GM21723 (cell line): Measurements from ENCODE around the gene HYOU1.
"Not testable (repeated sequence)": the region's sequence is repeated elsewhere in the genome, so short reads cannot be mapped to it uniquely, and the experiment has no call there.

Source experiments
- ATAC-seq: cut with Tn5 transposase; IDR thresholded peaks from one replicate; pipeline ENCODE4 v1.9.1; 2021; ENCODE audit warnings: mild to moderate bottlenecking, moderate library complexity; ENCODE audit not compliant: unreplicated experiment

Gene HYOU1

DNA sequence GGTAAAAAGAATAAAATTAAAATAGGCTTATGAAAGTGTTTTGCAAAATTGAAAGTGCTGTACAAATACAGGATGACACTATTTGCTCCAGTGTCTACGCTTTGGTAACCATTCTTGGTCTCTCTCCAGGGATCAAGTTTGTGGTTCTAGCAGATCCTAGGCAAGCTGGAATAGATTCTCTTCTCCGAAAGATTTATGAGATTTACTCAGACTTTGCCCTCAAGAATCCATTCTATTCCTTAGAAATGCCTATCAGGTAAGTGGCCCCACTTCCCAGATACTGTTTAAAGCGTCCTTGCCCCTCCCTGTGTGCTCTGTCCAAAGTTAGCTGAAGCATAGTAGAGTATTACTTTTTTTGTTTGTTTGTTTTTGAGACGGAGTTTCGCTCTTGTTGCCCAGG is 35.4 kb downstream of the HYOU1 start:
- ATAC-seq: no peak

DNA sequence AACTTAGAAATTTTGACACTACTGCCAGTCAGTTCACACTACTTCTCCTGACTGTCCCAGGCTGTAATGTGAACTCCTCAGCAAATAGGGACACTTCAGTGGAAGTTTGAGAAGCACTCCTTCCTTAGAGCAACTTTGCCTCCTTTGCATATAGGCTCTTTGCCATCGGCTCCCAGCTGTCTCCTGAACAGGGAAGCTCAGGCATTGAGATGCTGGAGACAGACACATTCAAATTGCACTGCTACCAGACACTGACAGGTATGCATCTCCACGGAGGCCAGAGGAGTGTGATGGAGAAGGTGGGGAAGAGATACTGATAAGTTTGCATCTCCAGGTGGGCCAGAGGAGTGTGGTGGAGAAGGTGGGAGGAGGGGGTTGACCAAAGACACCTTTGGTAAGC is 37.0 kb downstream of the HYOU1 start:
- no peak for ATAC-seq

DNA sequence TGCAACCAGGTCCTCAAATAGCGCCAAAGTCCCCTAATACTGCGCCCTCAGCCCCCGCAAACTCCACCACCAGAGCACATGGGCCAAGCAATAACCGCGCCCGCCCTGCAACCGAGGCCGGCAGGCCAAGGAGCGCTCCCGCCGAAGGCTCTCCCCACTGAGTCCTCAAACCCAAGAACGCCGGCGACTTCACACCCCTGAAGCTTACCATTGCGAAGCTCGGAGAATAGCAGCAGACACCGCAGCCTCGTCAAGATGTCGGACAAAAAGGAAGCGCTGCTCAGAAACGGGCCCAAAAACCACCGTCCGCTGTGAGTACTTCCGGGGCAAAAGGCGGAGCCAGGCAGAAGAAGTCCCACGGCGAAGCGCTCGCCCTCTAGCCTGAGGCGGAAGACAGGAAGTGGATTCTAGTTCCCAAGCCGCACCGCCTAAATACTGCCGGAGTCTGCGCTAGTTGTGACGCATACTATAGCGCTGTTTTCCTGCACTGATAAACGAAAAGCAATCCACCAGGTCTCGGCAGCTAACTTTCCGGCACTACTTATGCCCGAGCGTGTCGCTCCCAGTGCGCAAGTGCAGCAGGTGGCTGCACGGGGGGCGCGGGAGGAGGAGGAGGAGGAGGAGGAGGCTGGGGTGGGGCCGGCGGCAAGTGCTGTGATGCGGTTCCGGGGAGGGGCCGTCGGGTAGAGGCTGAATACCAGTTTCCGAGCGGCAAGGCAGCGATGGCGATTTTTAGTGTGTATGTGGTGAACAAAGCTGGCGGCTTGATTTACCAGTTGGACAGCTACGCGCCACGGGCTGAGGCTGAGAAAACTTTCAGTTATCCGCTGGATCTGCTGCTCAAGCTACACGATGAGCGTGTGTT is 38.7 kb downstream of the HYOU1 start, which contains the start of the genes RPS25 and TRAPPC4:
RPS25 (minus strand) TSS at position 270 of the 865 bp plus-strand sequence; CDS start at position 211, 59 bp downstream.
TRAPPC4 (plus strand) TSS at position 693 of the 865 bp plus-strand sequence; CDS start at position 723, 30 bp downstream.
- peak; percentile 88 for ATAC-seq

DNA sequence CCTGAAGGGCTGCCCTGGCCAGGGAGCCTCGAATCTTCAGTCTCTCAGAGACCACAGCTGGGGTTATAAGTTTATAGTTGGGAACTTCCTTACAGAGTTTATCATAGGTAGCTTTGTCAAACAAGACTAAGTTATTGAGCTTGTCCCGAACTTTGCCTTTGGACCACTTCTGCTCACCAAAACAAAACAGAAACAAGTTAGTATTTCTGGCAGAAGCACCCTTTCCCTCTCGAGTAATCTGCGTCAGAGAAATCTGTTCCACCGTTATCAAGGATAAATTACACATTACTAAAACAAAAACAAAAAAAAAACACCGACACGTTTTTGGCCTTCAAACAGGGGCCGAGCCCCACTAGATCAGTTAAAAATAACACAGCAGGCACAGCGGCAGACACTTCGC is 39.6 kb downstream of the HYOU1 start:
- ATAC-seq: not testable (repeated sequence)

DNA sequence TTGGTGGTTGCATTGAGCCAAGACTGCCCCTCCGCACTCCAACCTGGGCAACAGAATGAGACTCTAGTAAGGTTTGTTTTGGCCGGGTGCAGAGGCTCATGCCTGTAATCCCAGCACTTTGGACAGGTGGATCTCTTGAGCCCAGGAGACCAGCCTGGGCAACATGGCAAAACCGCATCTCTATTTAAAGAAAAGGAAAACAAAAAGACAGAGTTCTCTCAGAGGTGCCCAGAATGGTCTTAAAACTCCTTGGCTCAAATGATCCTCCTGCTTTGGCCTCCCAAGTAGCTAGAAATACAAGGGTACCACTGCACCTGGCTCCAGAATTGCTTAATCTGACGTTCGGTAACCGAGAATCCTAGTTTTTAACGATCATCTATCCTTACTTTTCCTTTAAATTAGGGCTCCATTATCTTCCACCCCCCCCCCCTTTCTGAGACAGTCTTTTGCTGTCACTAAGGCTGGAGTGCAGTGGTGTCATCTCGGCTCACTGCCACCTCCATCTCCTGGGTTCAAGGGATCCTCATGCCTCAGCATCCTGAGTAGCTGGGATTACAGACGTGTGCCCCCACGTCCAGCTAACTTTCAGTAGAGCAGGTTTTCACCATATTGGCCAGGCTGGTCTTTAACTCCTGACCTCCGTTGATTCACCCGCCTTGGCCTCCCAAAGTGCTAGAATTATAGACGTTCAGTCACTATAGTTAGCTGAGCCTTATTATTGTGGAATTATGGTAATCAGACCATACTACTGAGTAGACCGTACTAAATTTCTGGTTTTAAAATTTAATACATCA is 40.6 kb downstream of the HYOU1 start:
- no peak for ATAC-seq

DNA sequence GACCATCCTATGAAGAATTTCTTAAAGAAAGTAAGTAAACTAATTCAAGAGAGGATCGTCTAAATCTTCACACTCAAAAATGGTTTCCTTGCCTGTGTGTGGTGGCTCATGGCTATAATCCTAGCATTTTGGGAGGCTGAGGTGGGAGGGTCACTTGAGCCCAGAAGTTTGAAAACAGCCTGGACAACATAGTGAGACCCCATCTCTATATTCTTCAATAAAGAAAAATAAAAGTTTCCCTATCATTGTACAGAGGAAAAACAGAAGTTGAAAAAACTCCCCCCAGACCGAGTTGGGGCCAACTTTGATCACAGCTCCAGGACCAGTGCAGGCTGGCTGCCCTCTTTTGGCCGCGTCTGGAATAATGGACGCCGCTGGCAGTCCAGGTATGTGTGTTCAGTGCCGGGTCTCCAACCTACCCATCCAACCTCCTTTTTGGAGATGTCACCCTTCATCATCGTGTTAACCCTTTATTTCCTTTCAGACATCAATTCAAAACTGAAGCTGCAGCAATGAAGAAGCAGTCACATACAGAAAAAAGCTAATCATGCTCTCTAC is 41.9 kb downstream of the HYOU1 start:
- no peak for ATAC-seq

DNA sequence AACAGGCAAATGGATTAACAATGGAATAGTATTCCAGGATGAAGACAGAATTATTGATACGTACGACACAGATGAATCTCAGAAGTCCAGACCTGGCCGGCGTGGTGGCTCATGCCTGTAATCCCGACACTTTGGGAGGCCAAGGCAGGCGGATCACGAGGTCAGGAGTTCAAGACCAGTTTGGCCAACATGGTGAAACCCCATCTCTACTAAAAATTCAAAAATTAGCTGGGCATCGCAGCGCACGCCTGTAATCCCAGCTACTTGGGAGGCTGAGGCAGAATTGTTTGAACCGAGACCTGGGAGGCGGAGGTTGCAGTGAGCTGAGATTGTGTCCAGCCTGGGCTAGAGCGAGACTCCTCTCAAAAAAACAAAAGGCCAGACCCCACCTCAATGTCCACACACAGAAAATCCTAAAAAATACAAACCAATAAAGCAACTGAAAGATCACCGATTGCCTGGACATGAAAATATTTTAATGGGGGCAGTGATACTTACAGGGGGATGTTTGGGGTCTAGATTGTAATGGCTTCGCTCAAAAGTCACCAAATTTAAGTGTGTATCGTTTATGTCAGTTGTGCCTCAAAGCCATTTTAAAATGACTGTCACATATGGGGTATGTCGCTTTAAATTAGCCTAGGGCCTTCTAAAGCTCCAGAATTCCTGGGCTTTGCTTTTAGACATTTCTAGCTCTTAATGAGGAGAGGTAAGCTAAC is 42.6 kb downstream of the HYOU1 start:
- ATAC-seq: no peak

DNA sequence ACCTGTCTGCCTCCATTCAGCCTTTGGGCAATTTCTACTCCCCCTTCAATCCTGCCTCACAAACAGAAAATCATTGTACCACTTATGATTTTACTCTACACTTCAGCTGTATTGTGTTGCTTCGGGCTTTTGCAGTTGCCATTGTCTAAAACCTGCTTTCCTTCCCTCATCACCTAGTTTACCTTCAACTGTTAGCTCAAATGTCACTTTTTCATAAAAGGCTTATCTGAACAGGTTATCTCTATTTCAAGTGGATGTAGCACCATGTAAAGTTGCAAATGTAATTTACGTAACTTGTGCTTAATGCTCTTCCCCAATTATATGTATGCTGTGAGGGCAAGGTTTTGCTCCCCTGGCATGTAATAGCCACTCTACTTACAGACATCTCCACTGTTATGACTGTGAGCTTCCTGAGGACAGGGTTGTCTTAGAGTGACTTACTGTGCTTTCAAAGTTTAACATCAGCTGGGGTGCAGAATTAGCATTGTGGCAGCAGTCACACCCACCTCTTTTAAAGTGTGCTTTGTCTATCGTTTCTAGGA is 44.3 kb downstream of the HYOU1 start:
- no peak for ATAC-seq

DNA sequence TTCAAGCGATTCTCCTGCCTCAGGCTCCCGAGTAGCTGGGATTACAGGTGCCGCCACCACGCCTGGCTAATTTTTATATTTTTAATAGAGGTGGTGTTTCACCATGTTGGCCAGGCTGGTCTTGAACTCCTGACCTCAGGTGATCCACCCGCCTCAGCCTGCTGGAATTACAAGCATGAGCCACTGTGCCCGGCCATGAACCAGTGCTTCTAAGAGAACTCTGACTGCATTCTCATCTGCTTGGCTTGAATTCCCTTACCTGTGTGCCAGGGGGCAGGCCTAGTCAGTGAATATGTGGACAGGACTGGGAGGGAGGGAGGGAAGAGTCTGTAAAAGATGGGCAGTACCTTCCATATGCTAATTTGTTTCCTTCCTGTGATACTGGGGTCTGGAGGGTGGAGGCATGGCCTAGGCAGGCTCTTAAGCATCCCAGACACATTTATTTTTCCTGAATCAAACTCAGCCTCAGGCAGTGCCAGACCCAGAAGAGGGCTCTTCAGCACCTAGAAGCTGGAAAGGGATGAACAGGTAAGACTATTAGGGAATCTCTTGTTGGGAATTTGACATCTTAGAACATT is 45.4 kb downstream of the HYOU1 start:
- ATAC-seq: no peak

DNA sequence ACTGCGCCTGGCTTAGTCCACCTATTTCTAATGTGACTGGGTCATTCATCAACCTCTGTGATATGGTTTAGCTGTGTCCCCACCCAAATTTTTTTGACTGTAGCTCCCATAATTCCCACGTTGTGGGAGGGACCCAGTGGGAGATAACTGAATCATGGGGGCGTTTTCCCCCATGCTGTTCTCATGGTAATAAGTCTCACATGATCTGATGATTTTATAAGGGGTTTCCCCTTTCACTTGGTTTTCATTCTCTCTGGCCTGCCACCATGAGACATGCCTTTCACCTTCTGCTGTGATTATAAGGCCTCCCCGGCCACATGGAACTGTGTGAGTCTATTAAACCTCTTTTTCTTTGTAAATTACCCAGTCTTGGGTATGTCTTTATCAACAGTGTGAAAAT is 50.3 kb downstream of the HYOU1 start:
- ATAC-seq: no peak

DNA sequence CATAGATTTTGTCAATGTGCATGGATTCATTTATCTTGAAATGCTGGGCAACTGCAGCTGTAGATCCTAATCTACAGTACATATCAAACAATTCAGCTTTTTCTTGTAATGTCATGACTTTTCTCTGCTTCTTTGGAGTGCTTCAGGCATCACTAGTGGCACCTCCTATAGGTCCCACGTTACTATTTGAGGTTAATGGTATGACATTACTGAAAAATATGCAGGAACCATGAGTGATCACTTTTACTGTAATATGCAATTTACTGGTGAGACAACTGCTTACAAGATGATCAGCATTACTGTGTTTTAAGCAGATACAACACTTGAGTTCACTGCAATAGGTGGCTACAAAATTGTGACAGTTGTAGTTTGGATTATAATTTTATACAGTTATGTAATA is 56.1 kb downstream of the HYOU1 start:
- no peak for ATAC-seq

DNA sequence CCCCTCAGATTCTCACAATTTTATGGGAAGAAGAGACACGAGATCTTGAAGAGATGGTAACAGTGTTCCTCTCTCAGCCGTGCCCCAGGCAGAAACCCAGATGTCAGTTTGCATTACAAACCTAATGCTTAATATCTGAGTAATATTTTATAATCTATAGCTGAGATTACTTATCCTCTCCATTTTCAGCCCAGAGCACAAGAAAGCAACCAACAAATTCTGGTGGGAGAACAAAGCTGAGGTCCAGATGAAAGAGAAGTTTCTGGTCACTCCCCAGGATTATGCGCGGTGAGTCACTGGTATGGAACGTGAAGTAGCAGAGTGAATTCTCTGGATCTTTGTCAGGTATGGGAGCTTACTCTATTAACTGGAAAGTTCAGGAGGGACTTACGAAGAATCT is 58.2 kb downstream of the HYOU1 start:
- ATAC-seq: no peak

DNA sequence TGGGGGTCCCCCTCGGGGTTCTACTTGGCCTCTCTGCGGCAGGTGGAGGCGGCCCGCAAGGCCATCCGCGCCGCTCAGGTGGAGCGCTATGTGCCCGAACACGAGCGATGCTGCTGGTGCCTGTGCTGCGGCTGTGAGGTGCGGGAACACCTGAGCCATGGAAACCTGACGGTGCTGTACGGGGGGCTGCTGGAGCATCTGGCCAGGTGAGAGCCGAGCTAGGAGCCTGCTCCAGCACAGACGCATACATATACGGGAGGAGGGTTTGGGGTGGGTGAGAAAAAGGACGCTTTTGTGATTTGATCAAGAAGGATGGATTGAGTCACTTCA is 58.7 kb downstream of the HYOU1 start:
- no peak for ATAC-seq

DNA sequence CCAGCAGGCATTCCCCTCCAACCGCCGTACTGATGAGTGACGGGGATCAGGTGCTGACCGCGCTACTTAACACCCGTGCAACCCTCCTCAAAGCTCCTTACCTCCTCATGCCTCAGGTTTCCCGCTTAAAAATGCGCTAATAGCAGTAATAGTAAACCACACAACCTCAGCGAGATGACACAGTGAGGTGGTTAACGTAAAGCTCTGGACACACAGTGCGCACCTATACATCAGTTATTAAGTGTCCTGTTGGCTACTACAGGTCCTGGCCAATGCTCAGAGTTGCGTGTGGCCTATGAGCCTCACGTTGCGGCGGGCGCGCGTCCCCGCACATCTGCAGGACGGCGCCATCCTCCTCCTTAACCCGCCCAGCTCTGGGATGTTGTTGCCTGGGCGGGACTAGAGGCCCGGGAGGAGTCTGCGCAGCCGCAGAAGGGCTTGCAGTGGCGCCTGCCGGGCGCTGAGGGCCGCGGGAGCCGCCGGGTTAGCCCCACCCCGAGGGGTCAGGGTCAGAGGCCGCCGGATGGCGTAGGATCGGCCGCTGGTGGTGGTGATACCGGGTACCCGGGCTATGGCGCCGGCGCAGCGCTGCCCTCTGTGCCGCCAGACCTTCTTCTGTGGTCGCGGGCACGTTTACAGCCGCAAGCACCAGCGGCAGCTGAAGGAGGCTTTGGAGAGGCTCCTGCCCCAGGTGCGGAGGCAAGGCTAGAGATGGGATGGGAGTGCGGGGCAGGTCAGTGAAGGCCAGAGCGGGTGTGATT is 59.2 kb downstream of the HYOU1 start, which contains the start of gene CENATAC:
CENATAC (plus strand) TSS at position 512 of the 761 bp plus-strand sequence; CDS start at position 572, 60 bp downstream.
- peak; percentile 91 for ATAC-seq

DNA sequence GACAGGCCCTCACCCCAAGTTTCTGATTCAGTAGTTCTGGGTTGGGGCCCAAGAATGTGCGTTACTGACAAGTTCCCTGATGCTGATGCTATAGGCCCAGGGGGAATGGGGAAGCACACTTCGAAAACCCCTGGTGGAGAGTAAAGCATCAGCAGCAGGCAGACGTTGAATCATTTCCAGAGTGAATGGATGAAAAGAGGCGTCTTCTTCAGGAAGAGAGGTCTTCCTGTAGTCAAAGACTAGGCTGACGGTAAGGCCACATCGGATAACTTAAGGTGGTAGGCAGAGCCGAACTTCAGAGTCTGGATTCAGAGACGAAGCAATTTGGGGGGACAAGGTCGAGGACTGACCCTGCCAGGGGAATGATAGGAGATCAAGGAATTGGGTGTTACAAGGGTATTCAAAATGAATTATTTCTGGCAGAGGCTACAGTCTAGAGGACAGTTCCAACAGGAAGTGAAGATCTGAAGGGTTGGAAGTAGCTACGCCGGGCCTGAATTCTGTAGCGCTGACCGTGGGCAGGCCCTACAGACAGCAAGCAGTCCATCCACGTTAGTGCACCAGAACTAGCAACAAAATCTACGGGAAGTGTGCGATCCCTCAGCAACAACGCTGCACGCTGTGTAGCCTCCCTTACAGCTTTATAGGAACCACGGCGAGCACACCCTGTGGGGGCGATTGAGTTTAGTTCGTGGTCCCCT is 59.9 kb downstream of the HYOU1 start:
- peak; percentile 22 for ATAC-seq
